ENCODE measurements around the gene USP22.

USP22 gene

DNA sequence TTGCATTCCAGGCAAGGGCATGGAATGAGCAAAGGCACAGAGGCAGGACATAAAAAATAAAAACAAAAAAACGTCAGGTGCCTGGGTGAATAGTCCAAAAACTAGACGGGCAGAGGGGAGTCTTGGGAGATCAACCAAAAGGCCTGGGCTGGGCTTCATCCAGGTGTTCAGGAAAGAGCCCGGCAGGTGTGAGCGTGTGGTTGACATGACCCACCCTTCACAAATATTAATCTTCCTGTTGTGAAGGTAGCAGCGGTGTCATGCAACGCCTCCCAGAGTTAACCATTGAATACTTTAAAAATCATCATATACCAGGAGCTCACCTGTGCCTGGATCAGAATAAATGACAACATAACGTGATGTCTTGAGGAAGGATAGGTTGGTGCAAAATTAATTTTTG lies 90.6 kb downstream of the USP22 start:
- TF ChIP-seq SPI1 (IDR thresholded peaks at IDR 0.05; ENCODE audit: borderline replicate concordance, low read depth) = no peak
- TF ChIP-seq POLR2AphosphoS5 (IDR thresholded peaks at IDR 0.05; ENCODE audit: low read depth) = no peak
- Histone ChIP-seq H3K4me3 (replicated peaks; ENCODE audit: insufficient read depth, low read length) (no peak overlapping the region), H3K27me3 (ENCODE audit: insufficient read depth, poor library complexity, severe bottlenecking) (peaks cover 4% of the 10 kb centered on the region), H3K27ac (replicated peaks) (no peak overlapping the region)
- no peak for DNase-seq (ENCODE audit: low read depth in 1 of 2, low spot score in 1 of 2)
